ENCODE data around the gene TFRC.
"Not testable (repeated sequence)": the region's sequence is repeated elsewhere in the genome, so short reads cannot be mapped to it uniquely, and the experiment has no call there.

Gene TFRC

DNA sequence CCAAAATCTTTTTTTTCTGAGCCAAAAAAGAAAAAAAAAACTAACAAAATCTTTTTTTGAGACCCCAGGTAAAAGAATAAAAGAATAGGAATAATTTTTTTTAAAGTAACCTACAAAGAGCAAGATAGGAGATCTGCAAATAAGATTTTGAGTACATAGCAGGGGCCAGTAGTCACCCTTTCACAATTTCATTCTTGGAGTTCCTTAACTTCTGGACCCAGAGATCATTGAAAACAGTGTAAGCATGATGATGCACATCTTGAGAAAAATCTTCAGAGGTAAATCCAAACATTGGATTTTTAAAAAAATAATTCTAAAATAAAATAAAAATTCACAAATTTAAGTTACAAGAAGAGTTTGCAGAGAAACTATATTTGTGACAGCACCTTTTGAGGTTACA lies 18.8 kb downstream of the TFRC start:
- H3K79me2 ChIP-seq (ENCODE audit: control insufficient read depth, insufficient read depth, low read length, unreplicated experiment) = no peaks in the 10 kb centered on the region
- H3K36me3 ChIP-seq (ENCODE audit: insufficient read depth, low read length) = peaks cover 47% of the 10 kb centered on the region
- H2AFZ ChIP-seq (ENCODE audit: low read length, unreplicated experiment) = no peak overlapping the region
- H3K27me3 ChIP-seq (ENCODE audit: insufficient read depth, low read length) = no peaks in the 10 kb centered on the region
- H3K4me3 ChIP-seq (ENCODE audit: low read depth, low read length) = no peak overlapping the region
- peaks cover 12% of the 10 kb centered on the region for H3K4me1 ChIP-seq (ENCODE audit: control insufficient read depth, insufficient read depth, low read length, unreplicated experiment)
- H3K27ac ChIP-seq (ENCODE audit: low read depth, low read length) = peak overlapping the region; percentile 79

DNA sequence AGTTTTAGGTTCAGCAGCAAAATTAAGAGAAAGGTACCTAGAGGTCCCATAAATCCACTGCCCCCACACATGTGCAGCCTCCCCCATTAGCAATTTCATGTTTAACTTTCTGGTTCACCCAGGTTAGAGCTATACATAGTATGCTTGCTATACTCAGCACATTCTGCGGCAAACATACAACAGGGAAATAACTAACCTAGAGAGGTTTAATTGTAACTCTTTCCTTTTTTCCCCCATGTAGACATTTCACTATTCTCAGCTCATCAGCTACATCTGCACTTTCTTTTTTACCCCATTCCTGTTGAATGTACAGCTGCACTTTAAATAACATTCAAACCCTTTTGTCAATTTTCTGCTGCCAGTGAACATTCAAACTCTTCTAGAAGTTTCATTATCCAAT lies 21.1 kb downstream of the TFRC start:
- no peak overlapping the region for H2AFZ ChIP-seq (ENCODE audit: low read length, unreplicated experiment)
- H3K36me3 ChIP-seq (ENCODE audit: insufficient read depth, low read length) = peaks cover 46% of the 10 kb centered on the region
- no peaks in the 10 kb centered on the region for H3K79me2 ChIP-seq (ENCODE audit: control insufficient read depth, insufficient read depth, low read length, unreplicated experiment)

GRCh38 chr3:196057760-196058331 lies 24.0 kb downstream of the TFRC start:
- no peak overlapping the region for H3K27ac ChIP-seq (ENCODE audit: low read depth, low read length)
- no peaks in the 10 kb centered on the region for H3K79me2 ChIP-seq (ENCODE audit: control insufficient read depth, insufficient read depth, low read length, unreplicated experiment)
- no peaks in the 10 kb centered on the region for H3K27me3 ChIP-seq (ENCODE audit: insufficient read depth, low read length)
- peaks cover 55% of the 10 kb centered on the region for H3K36me3 ChIP-seq (ENCODE audit: insufficient read depth, low read length)
- no peak overlapping the region for H2AFZ ChIP-seq (ENCODE audit: low read length, unreplicated experiment)
- H3K4me1 ChIP-seq (ENCODE audit: control insufficient read depth, insufficient read depth, low read length, unreplicated experiment) = no peaks in the 10 kb centered on the region
- H3K4me3 ChIP-seq (ENCODE audit: low read depth, low read length) = no peak overlapping the region

More for the DNA sequence above, 21.1 kb downstream of the TFRC start:
- no peak overlapping the region for H3K4me3 ChIP-seq (ENCODE audit: low read depth, low read length)
- no peak overlapping the region for H3K27ac ChIP-seq (ENCODE audit: low read depth, low read length)
- peaks cover 12% of the 10 kb centered on the region for H3K4me1 ChIP-seq (ENCODE audit: control insufficient read depth, insufficient read depth, low read length, unreplicated experiment)
- H3K27me3 ChIP-seq (ENCODE audit: insufficient read depth, low read length) = no peaks in the 10 kb centered on the region

GRCh38 chr3:196056371-196056770 lies 25.5 kb downstream of the TFRC start:
- not testable (repeated sequence) for H2AFZ ChIP-seq (ENCODE audit: low read length, unreplicated experiment); H3K4me3 ChIP-seq (ENCODE audit: low read depth, low read length); H3K79me2 ChIP-seq (ENCODE audit: control insufficient read depth, insufficient read depth, low read length, unreplicated experiment); H3K27ac ChIP-seq (ENCODE audit: low read depth, low read length); H3K4me1 ChIP-seq (ENCODE audit: control insufficient read depth, insufficient read depth, low read length, unreplicated experiment); H3K27me3 ChIP-seq (ENCODE audit: insufficient read depth, low read length)
- peaks cover 57% of the 10 kb centered on the region for H3K36me3 ChIP-seq (ENCODE audit: insufficient read depth, low read length)

DNA sequence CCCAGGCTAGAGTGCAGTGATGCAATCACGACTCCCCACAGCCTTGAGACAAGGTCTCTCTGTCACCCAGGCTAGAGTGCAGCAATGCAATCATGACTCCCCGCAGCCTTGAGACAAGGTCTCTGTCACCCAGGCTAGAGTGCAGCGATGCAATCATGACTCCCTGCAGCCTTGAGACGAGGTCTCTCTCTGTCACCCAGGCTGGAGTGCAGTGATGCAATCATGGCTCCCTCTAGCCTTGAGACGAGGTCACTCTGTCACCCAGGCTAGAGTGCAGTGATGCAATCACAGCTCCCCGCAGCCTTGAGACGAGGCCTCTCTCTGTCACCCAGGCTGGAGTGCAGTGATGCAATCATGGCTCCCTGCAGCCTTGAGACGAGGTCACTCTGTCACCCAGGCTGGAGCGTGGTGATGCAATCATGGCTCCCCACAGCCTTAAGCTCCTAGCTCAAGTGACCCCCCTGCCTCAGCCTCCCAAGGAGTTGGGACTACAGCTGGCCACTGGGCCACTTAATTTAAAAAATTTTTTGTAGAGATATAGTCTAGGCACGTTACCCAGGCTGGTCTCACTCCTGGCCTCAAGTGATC lies 26.1 kb downstream of the TFRC start:
- peaks cover 53% of the 10 kb centered on the region for H3K36me3 ChIP-seq (ENCODE audit: insufficient read depth, low read length)
- H3K4me1 ChIP-seq (ENCODE audit: control insufficient read depth, insufficient read depth, low read length, unreplicated experiment) = no peaks in the 10 kb centered on the region
- no peaks in the 10 kb centered on the region for H3K79me2 ChIP-seq (ENCODE audit: control insufficient read depth, insufficient read depth, low read length, unreplicated experiment)
- H3K27ac ChIP-seq (ENCODE audit: low read depth, low read length) = no peak overlapping the region
- H3K27me3 ChIP-seq (ENCODE audit: insufficient read depth, low read length) = no peaks in the 10 kb centered on the region
- H3K4me3 ChIP-seq (ENCODE audit: low read depth, low read length) = no peak overlapping the region
- no peak overlapping the region for H2AFZ ChIP-seq (ENCODE audit: low read length, unreplicated experiment)

DNA sequence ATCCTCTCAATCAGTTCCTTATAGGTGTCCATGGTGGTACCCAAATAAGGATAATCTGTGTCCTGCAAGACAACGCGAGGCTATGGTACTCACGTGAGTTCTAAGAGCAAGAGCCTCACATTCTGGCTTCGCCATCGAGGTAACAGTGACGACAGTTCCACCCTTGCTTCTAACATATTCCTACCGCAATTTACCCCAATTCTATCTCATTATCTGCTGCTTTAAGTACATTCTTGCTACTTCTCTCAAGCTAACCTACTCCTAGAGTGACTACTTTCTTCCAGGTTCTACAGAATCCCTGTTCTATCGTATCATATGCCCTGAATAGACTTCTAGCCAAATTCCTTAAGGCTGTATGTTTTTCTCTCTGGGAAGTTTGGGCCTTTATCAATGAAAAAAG lies 26.6 kb downstream of the TFRC start:
- H3K4me3 ChIP-seq (ENCODE audit: low read depth, low read length) = no peak overlapping the region
- no peaks in the 10 kb centered on the region for H3K79me2 ChIP-seq (ENCODE audit: control insufficient read depth, insufficient read depth, low read length, unreplicated experiment)
- no peaks in the 10 kb centered on the region for H3K4me1 ChIP-seq (ENCODE audit: control insufficient read depth, insufficient read depth, low read length, unreplicated experiment)
- peaks cover 53% of the 10 kb centered on the region for H3K36me3 ChIP-seq (ENCODE audit: insufficient read depth, low read length)
- no peak overlapping the region for H3K27ac ChIP-seq (ENCODE audit: low read depth, low read length)
- H3K27me3 ChIP-seq (ENCODE audit: insufficient read depth, low read length) = no peaks in the 10 kb centered on the region
- H2AFZ ChIP-seq (ENCODE audit: low read length, unreplicated experiment) = no peak overlapping the region

- no peak overlapping the region for H3K27ac ChIP-seq (ENCODE audit: low read depth, low read length)
- H3K79me2 ChIP-seq (ENCODE audit: control insufficient read depth, insufficient read depth, low read length, unreplicated experiment) = no peaks in the 10 kb centered on the region
- no peak overlapping the region for H2AFZ ChIP-seq (ENCODE audit: low read length, unreplicated experiment)
Observed at GRCh38 chr3:196054661-196055060, 27.2 kb downstream of the TFRC start.

DNA sequence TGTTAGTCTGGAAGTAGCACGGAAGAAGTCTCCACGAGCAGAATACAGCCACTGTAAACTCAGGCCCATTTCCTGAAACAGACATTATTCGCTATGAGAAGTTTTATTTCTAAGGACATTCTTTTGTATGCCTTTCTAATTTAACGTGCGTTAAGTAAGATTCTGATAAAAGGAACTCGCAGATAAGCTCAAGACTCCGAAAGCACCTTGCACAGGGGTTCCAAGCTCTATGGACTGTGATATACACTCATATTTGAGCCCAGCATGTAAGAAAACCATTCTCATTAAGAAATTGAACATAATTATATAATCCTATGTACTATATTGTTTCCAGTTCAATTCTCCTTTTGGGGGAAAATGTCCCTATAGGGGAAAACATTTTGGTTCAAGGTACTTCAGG lies 28.4 kb downstream of the TFRC start:
- Histone ChIP-seq H3K36me3 (ENCODE audit: insufficient read depth, low read length) (peaks cover 55% of the 10 kb centered on the region), H3K27me3 (ENCODE audit: insufficient read depth, low read length) (no peaks in the 10 kb centered on the region), H3K79me2 (ENCODE audit: control insufficient read depth, insufficient read depth, low read length, unreplicated experiment) (no peaks in the 10 kb centered on the region), H2AFZ (ENCODE audit: low read length, unreplicated experiment) (no peak overlapping the region), H3K4me1 (ENCODE audit: control insufficient read depth, insufficient read depth, low read length, unreplicated experiment) (no peaks in the 10 kb centered on the region), H3K4me3 (ENCODE audit: low read depth, low read length) (no peak overlapping the region), H3K27ac (ENCODE audit: low read depth, low read length) (no peak overlapping the region)

More at GRCh38 chr3:196054661-196055060, 27.2 kb downstream of the TFRC start:
- H3K4me3 ChIP-seq (ENCODE audit: low read depth, low read length) = no peak overlapping the region
- H3K36me3 ChIP-seq (ENCODE audit: insufficient read depth, low read length) = peaks cover 54% of the 10 kb centered on the region
- no peaks in the 10 kb centered on the region for H3K4me1 ChIP-seq (ENCODE audit: control insufficient read depth, insufficient read depth, low read length, unreplicated experiment)
- no peaks in the 10 kb centered on the region for H3K27me3 ChIP-seq (ENCODE audit: insufficient read depth, low read length)

DNA sequence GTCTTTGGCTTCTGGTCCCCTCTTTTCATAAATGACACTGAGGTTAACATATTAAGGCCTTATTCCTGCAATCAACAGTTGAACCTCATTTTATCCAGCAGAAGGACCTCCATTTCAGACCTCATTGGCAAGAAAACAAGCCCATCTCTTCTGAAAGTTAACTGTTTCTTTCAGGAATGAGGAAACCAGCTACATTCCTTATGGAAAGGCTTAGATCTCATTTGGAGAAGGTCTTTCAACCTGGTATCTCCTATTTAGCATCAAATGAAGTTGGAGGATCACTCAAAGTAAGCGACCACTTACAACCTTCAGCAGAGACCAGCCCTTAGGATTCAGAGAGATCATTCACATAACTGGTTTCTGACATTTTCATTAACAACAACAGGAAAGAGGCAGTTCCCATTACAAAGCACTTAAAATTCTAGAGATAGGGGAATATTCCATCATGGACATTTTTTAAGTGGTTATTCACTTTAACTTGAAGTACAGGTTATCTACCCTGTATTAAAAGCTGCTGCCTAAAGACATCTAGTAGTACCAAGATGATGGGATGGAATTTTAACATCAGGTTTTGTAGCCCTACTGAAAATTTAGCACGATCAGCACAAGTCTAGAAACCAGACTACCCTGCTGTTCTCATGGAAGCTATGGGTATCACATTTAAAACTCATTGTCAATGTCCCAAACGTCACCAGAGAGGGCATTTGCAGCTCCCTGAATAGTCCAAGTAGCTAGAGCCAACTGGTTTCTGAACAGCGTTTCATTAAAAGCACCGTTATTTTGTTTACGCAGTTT lies 30.4 kb downstream of the TFRC start:
- Histone ChIP-seq H3K27me3 (ENCODE audit: insufficient read depth, low read length) (no peaks in the 10 kb centered on the region), H2AFZ (ENCODE audit: low read length, unreplicated experiment) (no peak overlapping the region), H3K36me3 (ENCODE audit: insufficient read depth, low read length) (peaks cover 39% of the 10 kb centered on the region), H3K4me3 (ENCODE audit: low read depth, low read length) (no peak overlapping the region), H3K4me1 (ENCODE audit: control insufficient read depth, insufficient read depth, low read length, unreplicated experiment) (no peaks in the 10 kb centered on the region), H3K27ac (ENCODE audit: low read depth, low read length) (no peak overlapping the region), H3K79me2 (ENCODE audit: control insufficient read depth, insufficient read depth, low read length, unreplicated experiment) (no peaks in the 10 kb centered on the region)

DNA sequence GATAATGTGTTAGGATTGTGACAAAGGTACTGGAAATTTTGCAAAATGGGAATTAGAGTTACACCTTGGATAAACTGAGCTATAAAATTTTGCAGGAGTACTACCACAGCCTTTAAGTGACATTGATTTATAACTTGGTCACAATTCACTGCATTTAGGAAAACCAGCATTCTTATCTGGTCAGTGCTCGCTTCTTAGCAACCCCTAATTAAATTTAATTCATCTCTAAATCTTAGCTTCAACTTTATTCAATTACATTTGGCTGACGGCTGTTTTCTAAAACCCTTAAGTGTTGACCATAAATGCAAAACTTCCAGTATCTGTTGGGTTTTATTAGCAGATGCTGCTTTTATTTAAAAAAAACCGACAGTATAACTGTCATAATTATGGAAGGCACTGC lies 31.3 kb downstream of the TFRC start:
- Histone ChIP-seq H3K27ac (ENCODE audit: low read depth, low read length) (no peak overlapping the region), H3K36me3 (ENCODE audit: insufficient read depth, low read length) (peaks cover 39% of the 10 kb centered on the region), H2AFZ (ENCODE audit: low read length, unreplicated experiment) (no peak overlapping the region), H3K27me3 (ENCODE audit: insufficient read depth, low read length) (no peaks in the 10 kb centered on the region), H3K4me3 (ENCODE audit: low read depth, low read length) (no peak overlapping the region), H3K79me2 (ENCODE audit: control insufficient read depth, insufficient read depth, low read length, unreplicated experiment) (no peaks in the 10 kb centered on the region), H3K4me1 (ENCODE audit: control insufficient read depth, insufficient read depth, low read length, unreplicated experiment) (no peaks in the 10 kb centered on the region)

DNA sequence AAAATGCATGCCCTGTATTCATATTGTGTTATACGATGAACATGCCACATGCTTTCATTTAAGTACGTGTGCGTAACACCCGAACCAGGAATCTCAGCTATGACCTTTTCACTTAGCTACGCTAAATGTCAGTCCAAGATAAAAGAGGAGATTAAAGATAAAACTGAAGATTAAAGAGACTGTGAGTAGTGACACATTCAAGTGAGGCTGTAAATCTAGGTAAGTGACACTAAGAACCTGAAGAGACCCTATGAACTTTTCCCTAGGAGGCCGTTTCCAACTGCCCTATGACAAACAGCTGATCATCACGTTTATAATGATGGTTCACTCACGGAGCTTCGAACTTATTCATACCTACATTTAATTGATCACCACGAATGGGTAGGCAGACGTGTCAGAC lies 32.2 kb downstream of the TFRC start:
- Histone ChIP-seq H3K27me3 (ENCODE audit: insufficient read depth, low read length) (no peaks in the 10 kb centered on the region), H2AFZ (ENCODE audit: low read length, unreplicated experiment) (no peak overlapping the region), H3K36me3 (ENCODE audit: insufficient read depth, low read length) (peaks cover 29% of the 10 kb centered on the region), H3K79me2 (ENCODE audit: control insufficient read depth, insufficient read depth, low read length, unreplicated experiment) (no peaks in the 10 kb centered on the region), H3K4me3 (ENCODE audit: low read depth, low read length) (no peak overlapping the region), H3K27ac (ENCODE audit: low read depth, low read length) (no peak overlapping the region), H3K4me1 (ENCODE audit: control insufficient read depth, insufficient read depth, low read length, unreplicated experiment) (no peaks in the 10 kb centered on the region)
